ENCODE data around the gene TMEM139.

DNA sequence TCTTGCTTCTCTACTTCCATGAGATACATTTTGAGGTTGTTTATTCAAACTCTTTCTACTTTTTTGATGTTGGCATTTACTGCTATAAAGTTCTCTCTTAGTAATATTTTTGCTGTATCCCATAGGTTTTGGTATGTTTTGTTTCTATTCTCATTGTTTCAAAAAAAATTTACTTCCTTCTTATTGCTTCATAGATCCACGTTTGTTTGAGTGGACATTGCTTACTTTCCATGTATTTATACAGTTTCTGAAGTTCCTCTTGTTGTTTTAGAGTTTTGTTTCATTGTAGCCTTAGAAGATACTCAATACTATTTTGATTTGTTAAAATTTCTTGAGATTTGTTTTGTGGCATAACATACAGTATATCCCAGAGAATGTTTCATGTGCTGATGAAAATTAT, 49.2 kb upstream of the TMEM139 start:
- TF ChIP-seq, protein P1, sequence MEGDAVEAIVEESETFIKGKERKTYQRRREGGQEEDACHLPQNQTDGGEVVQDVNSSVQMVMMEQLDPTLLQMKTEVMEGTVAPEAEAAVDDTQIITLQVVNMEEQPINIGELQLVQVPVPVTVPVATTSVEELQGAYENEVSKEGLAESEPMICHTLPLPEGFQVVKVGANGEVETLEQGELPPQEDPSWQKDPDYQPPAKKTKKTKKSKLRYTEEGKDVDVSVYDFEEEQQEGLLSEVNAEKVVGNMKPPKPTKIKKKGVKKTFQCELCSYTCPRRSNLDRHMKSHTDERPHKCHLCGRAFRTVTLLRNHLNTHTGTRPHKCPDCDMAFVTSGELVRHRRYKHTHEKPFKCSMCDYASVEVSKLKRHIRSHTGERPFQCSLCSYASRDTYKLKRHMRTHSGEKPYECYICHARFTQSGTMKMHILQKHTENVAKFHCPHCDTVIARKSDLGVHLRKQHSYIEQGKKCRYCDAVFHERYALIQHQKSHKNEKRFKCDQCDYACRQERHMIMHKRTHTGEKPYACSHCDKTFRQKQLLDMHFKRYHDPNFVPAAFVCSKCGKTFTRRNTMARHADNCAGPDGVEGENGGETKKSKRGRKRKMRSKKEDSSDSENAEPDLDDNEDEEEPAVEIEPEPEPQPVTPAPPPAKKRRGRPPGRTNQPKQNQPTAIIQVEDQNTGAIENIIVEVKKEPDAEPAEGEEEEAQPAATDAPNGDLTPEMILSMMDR (IDR thresholded peaks at IDR 0.05): no peak
- TF ChIP-seq POLR2A (IDR thresholded peaks at IDR 0.05): no peak

All from transverse colon (tissue), 3 donors.